Upper lobe of left lung (tissue), 4 donors: ENCODE results near the gene TCF21.

Source experiments
- CTCF ChIP-seq, 6 experiments: fragments of 450-650 bp in 4 of 6; fragments of 200-600 bp in 2 of 6; sonication (generic) in 2 of 6; IDR thresholded peaks; one replicate each; pipeline ENCODE4 v1.5.1; 2016 to 2019; ENCODE audit warnings: antibody characterized with exemption in 6 of 6
- POLR2AphosphoS5 ChIP-seq, 2 donors: sonication (generic); formaldehyde crosslinking; IDR thresholded peaks; one replicate each; pipeline ENCODE4 v1.5.1; 2017; ENCODE audit warnings: antibody characterized with exemption in 2 of 2

- TF ChIP-seq CTCF (IDR thresholded peaks at IDR 0.05): no peak
- TF ChIP-seq POLR2AphosphoS5 (IDR thresholded peaks at IDR 0.05): no peak
Observed at GRCh38 chr6:133887156-133887879, 1.6 kb upstream of the TCF21 start.
